ENCODE measurements around the gene PIPOX.

- TF ChIP-seq POLR2AphosphoS5 (IDR thresholded peaks at IDR 0.05) (no peak), CTCF (IDR thresholded peaks at IDR 0.05) (no peak), POLR2A (IDR thresholded peaks at IDR 0.05) (no peak)
These were observed 11.9 kb downstream of the PIPOX start for GRCh38 chr17:29054835-29055234.
